Measurements from ENCODE around the gene RALB.

DNA sequence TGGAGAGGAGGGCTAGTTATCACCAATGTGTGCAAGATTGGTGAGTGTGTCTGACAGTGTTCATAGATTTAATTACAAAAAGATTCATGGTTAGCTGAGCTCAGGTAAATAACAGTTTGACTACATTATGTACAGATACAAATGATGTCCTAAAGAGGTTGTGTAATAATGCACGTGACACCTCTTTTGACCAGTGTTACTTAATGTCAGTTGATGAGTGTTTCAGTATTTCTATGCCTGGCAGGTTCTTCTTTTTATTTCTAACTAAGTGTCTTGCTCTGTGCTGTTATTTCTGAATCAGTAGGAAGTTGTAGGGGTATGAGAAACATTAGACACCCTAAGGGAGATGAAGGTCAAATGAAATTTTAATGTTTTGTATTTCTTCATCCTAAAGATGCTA is 85.4 kb downstream of the RALB start:
- no peak for TF ChIP-seq TAF1 (IDR thresholded peaks at IDR 0.05; ENCODE audit: low read depth)
- TF ChIP-seq, protein P1, sequence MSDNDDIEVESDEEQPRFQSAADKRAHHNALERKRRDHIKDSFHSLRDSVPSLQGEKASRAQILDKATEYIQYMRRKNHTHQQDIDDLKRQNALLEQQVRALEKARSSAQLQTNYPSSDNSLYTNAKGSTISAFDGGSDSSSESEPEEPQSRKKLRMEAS (IDR thresholded peaks at IDR 0.05) = no peak
- TF ChIP-seq CEBPB (IDR thresholded peaks at IDR 0.05) = no peak
